ENCODE data around the gene RYR2. TPM values are rescaled to one million over a fixed set of nuclear protein-coding genes. Genes with fewer than 3 reads are reported as not detected.

The RYR2 gene
- total RNA-seq, 2 experiments from 2014 or later = not detected

DNA sequence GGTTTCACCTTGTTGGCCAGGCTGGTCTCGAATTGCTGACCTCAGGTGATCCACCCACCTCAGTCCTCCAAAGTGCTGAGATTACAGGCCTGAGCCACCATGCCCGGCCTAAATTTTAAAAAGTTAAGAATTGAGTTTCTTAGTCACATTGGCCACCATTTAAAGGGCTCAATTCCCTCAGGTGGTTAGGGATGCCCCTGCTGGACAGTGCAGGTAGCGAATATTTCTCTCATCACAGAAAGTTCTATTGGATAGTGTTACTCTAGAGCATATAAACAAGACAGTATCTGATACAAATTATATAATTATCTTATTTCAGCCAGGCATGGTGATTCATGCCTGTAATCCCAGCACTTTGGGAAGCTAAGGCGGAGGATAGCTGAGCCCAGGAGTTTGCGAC, 528.5 kb downstream of the RYR2 start:
- Histone ChIP-seq H3K4me2 (ENCODE audit: low read length) (no peak overlapping the region), H2AFZ (ENCODE audit: low read length) (no peak overlapping the region), H3K4me3 (ENCODE audit: low read depth, low read length, poor library complexity, severe bottlenecking) (no peak overlapping the region), H3K4me1 (ENCODE audit: insufficient read depth, low read length, poor library complexity, severe bottlenecking) (no peaks in the 10 kb centered on the region), H3K9me2 (ENCODE audit: insufficient read depth, low read length) (no peaks in the 10 kb centered on the region), H3K36me3 (ENCODE audit: insufficient read depth, low read length) (no peaks in the 10 kb centered on the region), H3K27ac (ENCODE audit: low read depth, low read length, poor library complexity, severe bottlenecking) (no peak overlapping the region), H3K9me3 (ENCODE audit: low read length) (no peaks in the 10 kb centered on the region), H3K79me2 (ENCODE audit: insufficient read depth, low read depth, low read length) (no peaks in the 10 kb centered on the region), H4K20me1 (ENCODE audit: insufficient read depth, low read length) (no peaks in the 10 kb centered on the region)
- intact Hi-C loops (cut with micrococcal nuclease; ENCODE audit: unreplicated experiment) = no loop called here
- TF ChIP-seq, protein P1, sequence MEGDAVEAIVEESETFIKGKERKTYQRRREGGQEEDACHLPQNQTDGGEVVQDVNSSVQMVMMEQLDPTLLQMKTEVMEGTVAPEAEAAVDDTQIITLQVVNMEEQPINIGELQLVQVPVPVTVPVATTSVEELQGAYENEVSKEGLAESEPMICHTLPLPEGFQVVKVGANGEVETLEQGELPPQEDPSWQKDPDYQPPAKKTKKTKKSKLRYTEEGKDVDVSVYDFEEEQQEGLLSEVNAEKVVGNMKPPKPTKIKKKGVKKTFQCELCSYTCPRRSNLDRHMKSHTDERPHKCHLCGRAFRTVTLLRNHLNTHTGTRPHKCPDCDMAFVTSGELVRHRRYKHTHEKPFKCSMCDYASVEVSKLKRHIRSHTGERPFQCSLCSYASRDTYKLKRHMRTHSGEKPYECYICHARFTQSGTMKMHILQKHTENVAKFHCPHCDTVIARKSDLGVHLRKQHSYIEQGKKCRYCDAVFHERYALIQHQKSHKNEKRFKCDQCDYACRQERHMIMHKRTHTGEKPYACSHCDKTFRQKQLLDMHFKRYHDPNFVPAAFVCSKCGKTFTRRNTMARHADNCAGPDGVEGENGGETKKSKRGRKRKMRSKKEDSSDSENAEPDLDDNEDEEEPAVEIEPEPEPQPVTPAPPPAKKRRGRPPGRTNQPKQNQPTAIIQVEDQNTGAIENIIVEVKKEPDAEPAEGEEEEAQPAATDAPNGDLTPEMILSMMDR (conservative IDR thresholded peaks at IDR 0.05; ENCODE audit: low read length) = 0 out of 2 replicates have a peak, but pooled peaks have one; percentile 31
- TF ChIP-seq EZH2phosphoT487 (IDR thresholded peaks at IDR 0.05; ENCODE audit: borderline replicate concordance, low read depth, low read length) = no peak
- POLR2A ChIA-PET = no interaction called here
- no peak for DNase-seq (ENCODE audit: low spot score)
- no TSS peak for BruUV-seq (replicated peaks)
- CTCF ChIA-PET (ENCODE audit: unreplicated experiment) = no interaction called here

DNA sequence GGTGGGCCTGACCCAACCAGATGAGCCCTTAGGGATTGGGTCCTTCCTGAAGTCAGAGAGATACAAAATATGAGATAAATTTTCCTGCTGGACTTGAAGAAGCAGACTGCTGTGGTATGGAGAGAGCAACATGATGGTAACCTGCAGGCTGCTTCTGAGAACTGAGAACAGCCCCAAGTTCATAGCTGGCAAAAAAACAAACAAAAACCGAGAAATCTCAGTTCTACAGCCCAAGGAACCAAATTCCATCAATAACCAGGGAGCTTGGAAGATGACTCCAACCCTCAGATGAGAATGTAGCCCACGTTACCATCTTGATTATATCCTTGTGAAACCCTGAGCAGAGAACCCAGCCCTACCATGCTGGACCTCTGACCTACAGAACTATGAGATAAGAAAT, 532.6 kb downstream of the RYR2 start:
- BruUV-seq (replicated peaks) = no TSS peak
- Histone ChIP-seq H3K9me2 (ENCODE audit: insufficient read depth, low read length) (no peaks in the 10 kb centered on the region), H3K9me3 (ENCODE audit: low read length) (no peaks in the 10 kb centered on the region), H3K79me2 (ENCODE audit: insufficient read depth, low read depth, low read length) (no peaks in the 10 kb centered on the region), H3K4me2 (ENCODE audit: low read length) (no peak overlapping the region), H2AFZ (ENCODE audit: low read length) (no peak overlapping the region), H3K27ac (ENCODE audit: low read depth, low read length, poor library complexity, severe bottlenecking) (no peak overlapping the region), H3K36me3 (ENCODE audit: insufficient read depth, low read length) (no peaks in the 10 kb centered on the region), H3K4me3 (ENCODE audit: low read depth, low read length, poor library complexity, severe bottlenecking) (no peak overlapping the region), H4K20me1 (ENCODE audit: insufficient read depth, low read length) (no peaks in the 10 kb centered on the region), H3K4me1 (ENCODE audit: insufficient read depth, low read length, poor library complexity, severe bottlenecking) (no peaks in the 10 kb centered on the region)
- intact Hi-C loops (cut with micrococcal nuclease; ENCODE audit: unreplicated experiment) = no loop called here
- CTCF ChIA-PET (ENCODE audit: unreplicated experiment) = interaction anchor here (0.5 kb wide), 1 partner anchor 821 kb away, joined by 3 read pairs; no protein-coding TSS in a partner anchor
- TF ChIP-seq EZH2phosphoT487 (IDR thresholded peaks at IDR 0.05; ENCODE audit: borderline replicate concordance, low read depth, low read length) = no peak
- TF ChIP-seq, protein P1 (conservative IDR thresholded peaks at IDR 0.05; ENCODE audit: low read length) = no peak
- POLR2A ChIA-PET = no interaction called here
- no peak for DNase-seq (ENCODE audit: low spot score)

DNA sequence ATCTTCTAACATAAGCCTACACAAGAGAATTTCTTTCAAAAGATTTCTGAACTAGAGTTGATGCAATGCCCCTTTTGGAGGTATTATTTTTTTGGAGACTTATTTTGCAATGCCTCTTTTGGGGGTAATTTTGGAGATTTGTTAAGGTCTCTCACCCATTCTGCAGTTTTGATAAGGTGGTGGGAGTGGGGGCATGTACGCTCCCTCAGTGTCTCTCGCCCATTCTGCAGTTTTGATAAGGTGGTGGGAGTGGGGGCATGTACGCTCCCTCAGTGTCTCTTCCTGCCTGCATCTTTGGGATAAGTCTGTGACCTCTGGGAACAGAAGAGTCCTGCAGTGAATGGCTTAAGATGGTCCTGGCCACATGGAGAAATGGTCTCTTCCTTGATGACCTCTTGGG, 536.6 kb downstream of the RYR2 start:
- no peaks in the 10 kb centered on the region for H4K20me1 ChIP-seq (ENCODE audit: insufficient read depth, low read length)
- BruUV-seq (replicated peaks) = no TSS peak
- H3K4me3 ChIP-seq (ENCODE audit: low read depth, low read length, poor library complexity, severe bottlenecking) = no peak overlapping the region
- POLR2A ChIA-PET = no interaction called here
- H3K4me1 ChIP-seq (ENCODE audit: insufficient read depth, low read length, poor library complexity, severe bottlenecking) = no peaks in the 10 kb centered on the region
- CTCF ChIA-PET (ENCODE audit: unreplicated experiment) = no interaction called here
- no peaks in the 10 kb centered on the region for H3K9me2 ChIP-seq (ENCODE audit: insufficient read depth, low read length)
- no peak overlapping the region for H2AFZ ChIP-seq (ENCODE audit: low read length)
- no peak overlapping the region for H3K4me2 ChIP-seq (ENCODE audit: low read length)
- no peak for DNase-seq (ENCODE audit: low spot score)
- H3K9me3 ChIP-seq (ENCODE audit: low read length) = no peaks in the 10 kb centered on the region
- H3K27ac ChIP-seq (ENCODE audit: low read depth, low read length, poor library complexity, severe bottlenecking) = no peak overlapping the region
- intact Hi-C loops (cut with micrococcal nuclease; ENCODE audit: unreplicated experiment) = no loop called here
- H3K36me3 ChIP-seq (ENCODE audit: insufficient read depth, low read length) = no peaks in the 10 kb centered on the region
- no peaks in the 10 kb centered on the region for H3K79me2 ChIP-seq (ENCODE audit: insufficient read depth, low read depth, low read length)
- TF ChIP-seq, protein P1 (conservative IDR thresholded peaks at IDR 0.05; ENCODE audit: low read length) = no peak
- no peak for TF ChIP-seq EZH2phosphoT487 (IDR thresholded peaks at IDR 0.05; ENCODE audit: borderline replicate concordance, low read depth, low read length)
